ENCODE measurements around the gene DOCK11. TPM values are rescaled to one million over a fixed set of nuclear protein-coding genes. Genes with fewer than 3 reads are reported as not detected.
"Not testable (repeated sequence)": the region's sequence is repeated elsewhere in the genome, so short reads cannot be mapped to it uniquely, and the experiment has no call there.

The DOCK11 gene
- total and polyA plus RNA-seq, 2 experiments from 2014 or later: 11.7 to 21.9 TPM

GRCh38 chrX:118706681-118707080 is 211.1 kb downstream of the DOCK11 start:
- Histone ChIP-seq H3K4me3 (no peak overlapping the region), H3K27ac (no peak overlapping the region), H3K4me2 (ENCODE audit: unreplicated experiment) (no peak overlapping the region), H3F3A (ENCODE audit: insufficient read depth) (no peaks in the 10 kb centered on the region), H4K20me1 (ENCODE audit: insufficient read depth) (no peaks in the 10 kb centered on the region), H3K4me1 (ENCODE audit: insufficient read depth) (no peaks in the 10 kb centered on the region), H3K27me3 (replicated peaks; ENCODE audit: insufficient read depth) (no peaks in the 10 kb centered on the region), H3K79me2 (ENCODE audit: insufficient read depth) (no peaks in the 10 kb centered on the region), H3K36me3 (ENCODE audit: low read depth) (no peaks in the 10 kb centered on the region), H3K9ac (no peak overlapping the region), H3K9me2 (ENCODE audit: insufficient read depth) (no peaks in the 10 kb centered on the region), H2AFZ (no peak overlapping the region), H3K9me3 (ENCODE audit: low read depth) (no peaks in the 10 kb centered on the region)
- no peak for DNase-seq
- in situ Hi-C loops (cut with MboI): no loop called here
- WGBS, 2 experiments (ENCODE audit: low coverage in 1 of 2, low lambda C conversion rate in 2 of 2, missing lambda C conversion rate in 2 of 2): 81 to 88% methylated on average over 4 of the region's 4 CpGs
- TF ChIP-seq EZH2phosphoT487 (IDR thresholded peaks at IDR 0.05; ENCODE audit: insufficient read depth, low read depth) (no peak), EZH2 (IDR thresholded peaks at IDR 0.05; ENCODE audit: insufficient read depth, poor library complexity, severe bottlenecking) (no peak)

DNA sequence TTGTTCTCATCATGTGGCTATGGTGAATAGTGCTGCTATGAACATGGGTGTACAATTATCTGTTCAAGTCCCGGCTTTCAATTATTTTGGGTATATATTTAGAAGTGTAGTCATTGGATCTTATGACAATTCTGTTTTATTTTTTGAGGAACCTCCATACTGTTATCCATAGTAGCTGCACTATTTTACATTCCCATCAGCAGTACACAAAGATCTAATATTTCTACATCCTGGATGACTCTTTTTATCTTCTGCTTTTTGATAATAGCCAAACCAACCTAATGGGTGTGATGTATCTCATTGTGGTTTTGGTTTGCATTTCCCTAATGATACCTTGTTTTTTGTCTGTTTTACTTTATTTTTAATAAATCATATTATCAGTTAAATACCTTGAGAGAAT is 218.9 kb downstream of the DOCK11 start:
- no peak for DNase-seq
- Histone ChIP-seq H4K20me1 (ENCODE audit: insufficient read depth) (no peaks in the 10 kb centered on the region), H3K9me3 (ENCODE audit: low read depth) (no peaks in the 10 kb centered on the region), H3F3A (ENCODE audit: insufficient read depth) (no peaks in the 10 kb centered on the region), H2AFZ (no peak overlapping the region), H3K36me3 (ENCODE audit: low read depth) (no peaks in the 10 kb centered on the region), H3K27me3 (replicated peaks; ENCODE audit: insufficient read depth) (no peaks in the 10 kb centered on the region), H3K27ac (no peak overlapping the region), H3K4me3 (no peak overlapping the region), H3K9me2 (ENCODE audit: insufficient read depth) (no peaks in the 10 kb centered on the region), H3K79me2 (ENCODE audit: insufficient read depth) (no peaks in the 10 kb centered on the region), H3K4me2 (ENCODE audit: unreplicated experiment) (no peak overlapping the region), H3K9ac (no peak overlapping the region), H3K4me1 (ENCODE audit: insufficient read depth) (no peaks in the 10 kb centered on the region)
- in situ Hi-C loops (cut with MboI): no loop called here
- WGBS, 2 experiments (ENCODE audit: low coverage in 1 of 2, low lambda C conversion rate in 2 of 2, missing lambda C conversion rate in 2 of 2): 75 to 78% methylated on average over 1 of the region's 1 CpG
- TF ChIP-seq EZH2 (IDR thresholded peaks at IDR 0.05; ENCODE audit: insufficient read depth, poor library complexity, severe bottlenecking): no peak
- TF ChIP-seq EZH2phosphoT487 (IDR thresholded peaks at IDR 0.05; ENCODE audit: insufficient read depth, low read depth): no peak

GRCh38 chrX:118715917-118716316 is 220.3 kb downstream of the DOCK11 start:
- H3K4me1 ChIP-seq (ENCODE audit: insufficient read depth); H3K4me2 ChIP-seq (ENCODE audit: unreplicated experiment); H3K4me3 ChIP-seq; H3K36me3 ChIP-seq (ENCODE audit: low read depth); H3K79me2 ChIP-seq (ENCODE audit: insufficient read depth); DNase-seq; H3K9me2 ChIP-seq (ENCODE audit: insufficient read depth); H3K9me3 ChIP-seq (ENCODE audit: low read depth); H2AFZ ChIP-seq; H3K9ac ChIP-seq; H3K27me3 ChIP-seq (replicated peaks; ENCODE audit: insufficient read depth); H3F3A ChIP-seq (ENCODE audit: insufficient read depth); in situ Hi-C loops (cut with MboI); H4K20me1 ChIP-seq (ENCODE audit: insufficient read depth); H3K27ac ChIP-seq: not testable (repeated sequence)
- WGBS, 2 experiments (ENCODE audit: low coverage in 1 of 2, low lambda C conversion rate in 2 of 2, missing lambda C conversion rate in 2 of 2): 81 to 88% methylated on average over 9 to 14 of the region's 14 CpGs

- H3K36me3 ChIP-seq (ENCODE audit: low read depth); H3K27me3 ChIP-seq (replicated peaks; ENCODE audit: insufficient read depth); H3K79me2 ChIP-seq (ENCODE audit: insufficient read depth); H3K4me1 ChIP-seq (ENCODE audit: insufficient read depth); H3F3A ChIP-seq (ENCODE audit: insufficient read depth); H3K9me2 ChIP-seq (ENCODE audit: insufficient read depth); H4K20me1 ChIP-seq (ENCODE audit: insufficient read depth); DNase-seq; H3K9ac ChIP-seq; H3K27ac ChIP-seq; H3K4me2 ChIP-seq (ENCODE audit: unreplicated experiment); in situ Hi-C loops (cut with MboI); H3K4me3 ChIP-seq; H2AFZ ChIP-seq; H3K9me3 ChIP-seq (ENCODE audit: low read depth): not testable (repeated sequence)
- WGBS, 2 experiments (ENCODE audit: low coverage in 1 of 2, low lambda C conversion rate in 2 of 2, missing lambda C conversion rate in 2 of 2): 81 to 94% methylated on average over 8 to 21 of the region's 28 CpGs
These were observed 221.2 kb downstream of the DOCK11 start for GRCh38 chrX:118716833-118717232.

GRCh38 chrX:118717678-118718391 is 222.2 kb downstream of the DOCK11 start:
- WGBS, 2 experiments (ENCODE audit: low coverage in 1 of 2, low lambda C conversion rate in 2 of 2, missing lambda C conversion rate in 2 of 2): 89% methylated on average over 7 to 11 of the region's 13 CpGs
- no peak for DNase-seq
- in situ Hi-C loops (cut with MboI): no loop called here

More at GRCh38 chrX:118717678-118718391, 222.2 kb downstream of the DOCK11 start:
- Histone ChIP-seq H3K9ac (no peak overlapping the region), H3K4me2 (ENCODE audit: unreplicated experiment) (no peak overlapping the region), H3K27ac (no peak overlapping the region), H3K79me2 (ENCODE audit: insufficient read depth) (no peaks in the 10 kb centered on the region), H3K36me3 (ENCODE audit: low read depth) (no peaks in the 10 kb centered on the region), H4K20me1 (ENCODE audit: insufficient read depth) (no peaks in the 10 kb centered on the region), H3K9me3 (ENCODE audit: low read depth) (no peaks in the 10 kb centered on the region), H3K27me3 (replicated peaks; ENCODE audit: insufficient read depth) (no peaks in the 10 kb centered on the region), H3K4me1 (ENCODE audit: insufficient read depth) (no peaks in the 10 kb centered on the region), H2AFZ (no peak overlapping the region), H3F3A (ENCODE audit: insufficient read depth) (no peaks in the 10 kb centered on the region), H3K4me3 (no peak overlapping the region), H3K9me2 (ENCODE audit: insufficient read depth) (no peaks in the 10 kb centered on the region)
- no peak for TF ChIP-seq EZH2 (IDR thresholded peaks at IDR 0.05; ENCODE audit: insufficient read depth, poor library complexity, severe bottlenecking)
- TF ChIP-seq EZH2phosphoT487 (IDR thresholded peaks at IDR 0.05; ENCODE audit: insufficient read depth, low read depth): no peak
